Esophagus squamous epithelium (tissue), 5 donors: Measurements from ENCODE around the gene SLC6A19. TPM values are rescaled to one million over a fixed set of nuclear protein-coding genes. Genes with fewer than 3 reads are reported as not detected.

Experiments used
- DNase-seq: peaks from one replicate; lab custom pipeline; 2025; lab: John Stamatoyannopoulos, UW
- H3K27ac ChIP-seq, 4 donors: fragments of 200-600 bp; sonication (generic); one replicate each; pipeline ENCODE4 v1.5.1; 2016 to 2019; ENCODE audit warnings: mild to moderate bottlenecking in 1 of 4
- H3K27me3 ChIP-seq, 4 donors: fragments of 200-600 bp; sonication (generic); 1 replicate in 3 of 4; 2 replicates in 1 of 4; pipeline versions ENCODE4 v1.5.1 to v1.6.0; 2017 to 2021; ENCODE audit warnings: antibody characterized with exemption in 1 of 4
- H3K36me3 ChIP-seq, 3 donors: fragments of 200-600 bp; sonication (generic); one replicate each; pipeline ENCODE4 v1.5.1; 2016 to 2019
- H3K4me1 ChIP-seq, 3 donors: fragments of 200-600 bp; sonication (generic); one replicate each; pipeline ENCODE4 v1.5.1; 2017 to 2019
- H3K4me3 ChIP-seq, 4 donors: fragments of 200-600 bp; sonication (generic); 1 replicate in 3 of 4; 2 replicates in 1 of 4; pipeline ENCODE4 v1.5.1; 2016 to 2019; ENCODE audit warnings: mild to moderate bottlenecking in 2 of 4, moderate library complexity in 1 of 4
- H3K9me3 ChIP-seq, 3 donors: fragments of 200-600 bp; sonication (generic); one replicate each; pipeline ENCODE4 v1.5.1; 2016 to 2019
- CTCF ChIP-seq, 6 experiments: fragments of 450-650 bp in 4 of 6; fragments of 200-600 bp in 2 of 6; sonication (generic) in 2 of 6; IDR thresholded peaks; one replicate each; pipeline ENCODE4 v1.5.1; 2016 to 2019; ENCODE audit warnings: antibody characterized with exemption in 6 of 6, mild to moderate bottlenecking in 4 of 6, moderate library complexity in 4 of 6
- POLR2A ChIP-seq, 4 donors: fragments of 450-650 bp; IDR thresholded peaks; one replicate each; pipeline ENCODE4 v1.6.1; 2017; ENCODE audit warnings: antibody characterized with exemption in 4 of 4, mild to moderate bottlenecking in 4 of 4, moderate library complexity in 3 of 4
- WGBS, 2 donors: methylation state at CpG; one replicate each; pipeline ENCODE4 v1.1.5; 2018; 5-methylcytosine and 5-hydroxymethylcytosine counted together
- intact Hi-C: fragments of 100-400 bp; cut with DNase I; formaldehyde crosslinking; loops from one replicate; pipeline ENCODE4 v1.15.0; 2022
- total RNA-seq, 4 donors: library from RNA; depleted of rRNA; stranded (reverse); fragments of >200 nt; gene quantifications; one replicate each; pipeline ENCODE4 v1.1.0, GENCODE V29; 2016
- donor health status: DM: yes; HTN: yes; CAD: no.

SLC6A19 gene
- total RNA-seq, 4 donors from 2014 or later = not detected

DNA sequence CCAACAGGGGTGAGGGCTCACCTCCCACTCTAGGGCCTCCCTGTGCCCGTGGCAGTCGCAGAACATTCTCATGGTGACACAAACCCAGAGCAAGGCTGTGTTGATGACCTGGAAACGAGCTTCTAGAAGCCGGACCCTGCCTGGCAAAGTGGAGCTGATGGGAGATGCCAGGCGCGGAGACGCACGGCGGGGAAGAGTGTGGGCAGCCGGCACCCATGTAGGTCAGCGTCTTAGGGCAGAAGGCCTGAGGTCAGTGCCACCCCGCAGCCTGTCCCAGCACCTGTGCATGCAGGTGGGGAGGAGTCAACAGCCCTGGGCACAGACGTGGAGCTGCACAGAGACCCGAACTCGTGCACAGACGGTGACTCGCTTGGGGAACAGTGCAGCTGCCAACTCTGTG lies 29.2 kb downstream of the SLC6A19 start:
- Histone ChIP-seq H3K4me3 (no peak overlapping the region), H3K27me3 (peaks cover 0 to 64% (median 0%) of the 10 kb centered on the region in 4 donors), H3K9me3 (peaks cover 0 to 9% (median 0%) of the 10 kb centered on the region in 3 donors), H3K36me3 (no peaks in the 10 kb centered on the region), H3K27ac (no peak overlapping the region), H3K4me1 (no peaks in the 10 kb centered on the region)
- TF ChIP-seq CTCF (IDR thresholded peaks at IDR 0.05) (no peak), POLR2A (IDR thresholded peaks at IDR 0.05) (no peak)
- WGBS, 2 donors = 81% methylated on average over 11 of the region's 17 CpGs; no CpG with 5 or more reads in 1 of the 2 donors
- intact Hi-C loops = no loop called here
- no peak for DNase-seq

- 64 to 67% methylated on average over 3 to 10 of the region's 13 CpGs for WGBS, 2 donors
- Histone ChIP-seq H3K4me1 (no peaks in the 10 kb centered on the region), H3K4me3 (no peak overlapping the region), H3K27ac (no peak overlapping the region), H3K36me3 (no peaks in the 10 kb centered on the region), H3K27me3 (peaks cover 0 to 55% (median 0%) of the 10 kb centered on the region in 4 donors), H3K9me3 (peaks cover 0 to 18% (median 5%) of the 10 kb centered on the region in 3 donors)
- no peak for DNase-seq
- intact Hi-C loops = no loop called here
- TF ChIP-seq POLR2A (IDR thresholded peaks at IDR 0.05) = no peak
- no peak for TF ChIP-seq CTCF (IDR thresholded peaks at IDR 0.05)
Observed at GRCh38 chr5:1231354-1231905, 30.0 kb downstream of the SLC6A19 start.

DNA sequence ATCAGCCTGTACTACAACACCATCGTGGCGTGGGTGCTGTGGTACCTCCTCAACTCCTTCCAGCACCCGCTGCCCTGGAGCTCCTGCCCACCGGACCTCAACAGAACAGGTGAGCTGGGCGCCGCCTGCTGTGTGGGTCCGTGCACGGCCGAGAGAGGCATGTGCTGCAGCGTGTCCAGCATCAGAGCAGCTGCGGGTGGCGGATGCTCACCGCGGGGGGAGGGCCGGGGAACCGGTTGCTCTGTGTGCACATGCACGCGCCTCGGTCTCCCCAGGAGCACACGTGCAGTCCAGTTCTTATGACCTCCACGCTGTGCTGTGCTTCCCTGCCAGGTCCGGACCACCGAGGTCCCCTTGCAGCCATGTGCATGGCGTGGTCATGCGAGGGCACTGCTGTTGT lies 31.4 kb downstream of the SLC6A19 start:
- Histone ChIP-seq H3K4me3 (no peak overlapping the region), H3K27ac (no peak overlapping the region), H3K36me3 (no peaks in the 10 kb centered on the region), H3K4me1 (no peaks in the 10 kb centered on the region), H3K9me3 (peaks cover 0 to 20% (median 7%) of the 10 kb centered on the region in 3 donors), H3K27me3 (peaks cover 0 to 50% (median 0%) of the 10 kb centered on the region in 4 donors)
- intact Hi-C loops = no loop called here
- TF ChIP-seq CTCF (IDR thresholded peaks at IDR 0.05) = no peak
- no peak for TF ChIP-seq POLR2A (IDR thresholded peaks at IDR 0.05)
- no peak for DNase-seq
- 87% methylated on average over 3 of the region's 25 CpGs; no CpG with 5 or more reads in 1 of the 2 donors for WGBS, 2 donors

DNA sequence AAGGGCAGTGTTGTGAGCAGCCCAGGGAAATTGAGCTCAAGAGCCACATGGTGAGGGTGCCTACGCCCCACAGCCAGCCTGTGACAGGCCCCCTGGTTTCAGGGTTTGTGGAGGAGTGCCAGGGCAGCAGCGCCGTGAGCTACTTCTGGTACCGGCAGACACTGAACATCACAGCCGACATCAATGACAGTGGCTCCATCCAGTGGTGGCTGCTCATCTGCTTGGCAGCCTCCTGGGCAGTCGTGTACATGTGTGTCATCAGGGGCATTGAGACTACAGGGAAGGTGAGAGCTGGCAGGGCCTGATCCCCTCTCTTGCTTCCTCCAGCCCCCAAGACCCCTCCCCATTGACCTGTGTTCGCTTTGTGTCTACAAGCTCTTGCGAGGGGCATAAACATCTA lies 34.0 kb downstream of the SLC6A19 start:
- no peak for DNase-seq
- WGBS, 2 donors = 67 to 77% methylated on average over 3 to 4 of the region's 8 CpGs
- H3K9me3 ChIP-seq = peaks cover 0 to 20% (median 7%) of the 10 kb centered on the region in 3 donors
- peaks cover 0 to 27% (median 0%) of the 10 kb centered on the region in 4 donors for H3K27me3 ChIP-seq
- peaks cover 0 to 7% (median 0%) of the 10 kb centered on the region in 3 donors for H3K4me1 ChIP-seq
- no peaks in the 10 kb centered on the region for H3K36me3 ChIP-seq
- TF ChIP-seq POLR2A (IDR thresholded peaks at IDR 0.05) (no peak), CTCF (IDR thresholded peaks at IDR 0.05) (no peak)
- no peak overlapping the region for H3K27ac ChIP-seq
- H3K4me3 ChIP-seq = no peak overlapping the region
- intact Hi-C loops = no loop called here

GRCh38 chr5:1235838-1236237 lies 34.4 kb downstream of the SLC6A19 start:
- Histone ChIP-seq H3K9me3 (peaks cover 0 to 20% (median 7%) of the 10 kb centered on the region in 3 donors), H3K4me1 (peaks cover 0 to 7% (median 0%) of the 10 kb centered on the region in 3 donors), H3K4me3 (no peak overlapping the region), H3K36me3 (no peaks in the 10 kb centered on the region), H3K27me3 (peaks cover 0 to 23% (median 0%) of the 10 kb centered on the region in 4 donors), H3K27ac (no peak overlapping the region)
- intact Hi-C loops = no loop called here
- WGBS, 2 donors = 92 to 100% methylated on average over 1 of the region's 1 CpG
- no peak for DNase-seq
- TF ChIP-seq CTCF (IDR thresholded peaks at IDR 0.05) (no peak), POLR2A (IDR thresholded peaks at IDR 0.05) (no peak)
